Fibroblast of lung (primary cell): ENCODE results near the gene MYLK3. TPM values are rescaled to one million over a fixed set of nuclear protein-coding genes. Genes with fewer than 3 reads are reported as not detected.

Source experiments
- DNase-seq, 2 donors: peaks; one replicate each; pipeline versions ENCODE4 v3.0.0 to v3.0.0-alpha.2; 2010; ENCODE audit warnings: low read depth in 2 of 2
- H2AFZ ChIP-seq: 2 replicates; pipeline ENCODE4 v1.5.1; 2012; ENCODE audit warnings: low read length, control low read depth, inconsistent platforms
- H3K27ac ChIP-seq: 2 replicates; pipeline ENCODE4 v1.5.1; 2011; ENCODE audit warnings: low read length, control low read depth; ENCODE audit not compliant: insufficient read depth
- H3K27me3 ChIP-seq: 2 replicates; pipeline ENCODE4 v1.5.1; 2011; ENCODE audit warnings: mild to moderate bottlenecking, low read length; ENCODE audit not compliant: control insufficient read depth, insufficient read depth
- H3K36me3 ChIP-seq: 2 replicates; pipeline ENCODE4 v1.5.1; 2011; ENCODE audit warnings: low read length; ENCODE audit not compliant: control insufficient read depth, insufficient read depth
- H3K4me1 ChIP-seq: 2 replicates; pipeline ENCODE4 v1.5.1; 2011; ENCODE audit warnings: low read length; ENCODE audit not compliant: control insufficient read depth, insufficient read depth; ENCODE audit errors: extremely low read depth
- H3K4me2 ChIP-seq: 2 replicates; pipeline ENCODE4 v1.5.1; 2011; ENCODE audit warnings: low read length, control low read depth; ENCODE audit not compliant: insufficient read depth; ENCODE audit errors: extremely low read depth
- H3K4me3 ChIP-seq, 4 experiments: fragments of 200-600 bp in 1 of 4; sonication (generic) in 1 of 4; replicated peaks in 1 of 4; 2 replicates each; pipeline ENCODE4 v1.5.1; 2011 to 2016; ENCODE audit warnings: low read length in 4 of 4, low read depth in 3 of 4, mild to moderate bottlenecking in 3 of 4, control low read depth in 2 of 4, inconsistent platforms in 1 of 4, mixed read lengths in 1 of 4; ENCODE audit not compliant: insufficient read depth in 1 of 4; ENCODE audit errors: control extremely low read depth in 1 of 4
- H3K79me2 ChIP-seq: 2 replicates; pipeline ENCODE4 v1.5.1; 2012; ENCODE audit warnings: mild to moderate bottlenecking, low read length, inconsistent platforms; ENCODE audit not compliant: control insufficient read depth, insufficient read depth
- H3K9ac ChIP-seq: 2 replicates; pipeline ENCODE4 v1.5.1; 2011; ENCODE audit warnings: mild to moderate bottlenecking, low read length, control low read depth; ENCODE audit not compliant: insufficient read depth
- H3K9me3 ChIP-seq: 2 replicates; pipeline ENCODE4 v1.5.1; 2012; ENCODE audit warnings: low read depth, low read length; ENCODE audit not compliant: control insufficient read depth, insufficient read depth
- H4K20me1 ChIP-seq: 2 replicates; pipeline ENCODE4 v1.5.1; 2011; ENCODE audit warnings: low read length; ENCODE audit not compliant: control insufficient read depth, insufficient read depth; ENCODE audit errors: extremely low read depth
- EZH2 ChIP-seq: IDR thresholded peaks from 2 replicates; pipeline ENCODE4 v1.5.1; 2012; ENCODE audit warnings: low read length, control low read depth, mild to moderate bottlenecking; ENCODE audit errors: missing control alignments
- polyA plus RNA-seq, 2 donors: library from polyadenylated mRNA; depleted of rRNA in 1 of 2; stranded (reverse) in 1 of 2; unstranded in 1 of 2; fragments of >200 nt; gene quantifications; 2 replicates each; pipeline ENCODE4 v1.2.1, GENCODE V29; 2011 to 2012; ENCODE audit warnings: missing spikeins in 1 of 2
- total RNA-seq: library from RNA; depleted of rRNA; stranded (reverse); fragments of >200 nt; gene quantifications from 2 replicates; pipeline ENCODE4 v1.2.1, GENCODE V29; 2014
- TF ChIP-seq, protein P1 (sequence below), 2 donors: IDR thresholded peaks in 1 of 2; conservative IDR thresholded peaks in 1 of 2; 1 replicate in 1 of 2; 2 replicates in 1 of 2; pipeline ENCODE4 v1.5.1; 2011 to 2012; ENCODE audit warnings: low read length in 2 of 2, control low read depth in 1 of 2, inconsistent platforms in 1 of 2, low read depth in 1 of 2, mild to moderate bottlenecking in 1 of 2

Gene MYLK3
- total and polyA plus RNA-seq, 2 donors (not counting 1 experiment from before 2014, with no cell fraction given): 0.07 to 0.17 TPM

DNA sequence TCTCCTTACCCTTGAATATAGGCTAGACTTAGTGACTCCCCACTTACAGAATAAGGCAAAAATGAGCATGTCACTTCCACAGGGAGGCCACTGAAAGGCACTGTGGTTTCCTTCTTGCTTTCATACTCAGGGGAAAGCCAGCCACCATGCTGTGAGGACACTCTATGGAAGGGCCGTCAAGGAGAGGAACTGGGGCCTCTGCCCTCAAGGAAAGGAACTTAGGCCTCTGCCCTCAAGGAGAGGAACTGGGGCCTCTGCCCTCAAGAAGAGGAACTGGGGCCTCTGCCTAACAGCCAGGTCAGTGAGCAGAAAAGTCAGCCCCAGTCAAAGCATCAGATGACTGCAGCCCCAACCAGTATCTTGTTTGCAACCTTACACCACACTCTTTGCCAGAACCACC is 89.2 kb downstream of the MYLK3 start:
- no peaks in the 10 kb centered on the region for H3K27me3 ChIP-seq
- H3K27ac ChIP-seq: no peak overlapping the region
- H4K20me1 ChIP-seq: no peaks in the 10 kb centered on the region
- no peak overlapping the region for H3K9ac ChIP-seq
- H3K4me1 ChIP-seq: no peaks in the 10 kb centered on the region
- H3K9me3 ChIP-seq: no peaks in the 10 kb centered on the region
- DNase-seq: no peak
- H3K79me2 ChIP-seq: no peaks in the 10 kb centered on the region
- no peak overlapping the region for H2AFZ ChIP-seq
- no peak overlapping the region for H3K4me3 ChIP-seq
- TF ChIP-seq EZH2: no peak
- TF ChIP-seq, protein P1, sequence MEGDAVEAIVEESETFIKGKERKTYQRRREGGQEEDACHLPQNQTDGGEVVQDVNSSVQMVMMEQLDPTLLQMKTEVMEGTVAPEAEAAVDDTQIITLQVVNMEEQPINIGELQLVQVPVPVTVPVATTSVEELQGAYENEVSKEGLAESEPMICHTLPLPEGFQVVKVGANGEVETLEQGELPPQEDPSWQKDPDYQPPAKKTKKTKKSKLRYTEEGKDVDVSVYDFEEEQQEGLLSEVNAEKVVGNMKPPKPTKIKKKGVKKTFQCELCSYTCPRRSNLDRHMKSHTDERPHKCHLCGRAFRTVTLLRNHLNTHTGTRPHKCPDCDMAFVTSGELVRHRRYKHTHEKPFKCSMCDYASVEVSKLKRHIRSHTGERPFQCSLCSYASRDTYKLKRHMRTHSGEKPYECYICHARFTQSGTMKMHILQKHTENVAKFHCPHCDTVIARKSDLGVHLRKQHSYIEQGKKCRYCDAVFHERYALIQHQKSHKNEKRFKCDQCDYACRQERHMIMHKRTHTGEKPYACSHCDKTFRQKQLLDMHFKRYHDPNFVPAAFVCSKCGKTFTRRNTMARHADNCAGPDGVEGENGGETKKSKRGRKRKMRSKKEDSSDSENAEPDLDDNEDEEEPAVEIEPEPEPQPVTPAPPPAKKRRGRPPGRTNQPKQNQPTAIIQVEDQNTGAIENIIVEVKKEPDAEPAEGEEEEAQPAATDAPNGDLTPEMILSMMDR (conservative IDR thresholded peaks at IDR 0.05 in 1 of 2, IDR thresholded peaks at IDR 0.05 in 1 of 2; ENCODE audit: low read depth in 1 of 2, low read length in 2 of 2): no peak
- H3K36me3 ChIP-seq: peaks cover 7% of the 10 kb centered on the region
- no peak overlapping the region for H3K4me2 ChIP-seq

Other genes starting within 250 kb of the MYLK3 start
- 1.3 and 7.3 TPM in 2 replicates for gene SHCBP1, start 127.0 kb downstream of the MYLK3 start, total RNA-seq
- gene SHCBP1, start 127.0 kb downstream of the MYLK3 start, polyA plus RNA-seq: 13.0 and 52.0 TPM in 2 replicates
- 92.3 and 93.5 TPM in 2 replicates for gene VPS35, start 59.2 kb downstream of the MYLK3 start, total RNA-seq
- 69.1 and 77.2 TPM in 2 replicates for gene VPS35, start 59.2 kb downstream of the MYLK3 start, polyA plus RNA-seq
- 1.3 and 5.0 TPM in 2 replicates for gene ORC6, start 58.7 kb downstream of the MYLK3 start, total RNA-seq
- 9.5 and 18.9 TPM in 2 replicates for gene ORC6, start 58.7 kb downstream of the MYLK3 start, polyA plus RNA-seq
- 9.5 and 12.1 TPM in 2 replicates for gene C16orf87, start 82.8 kb upstream of the MYLK3 start, total RNA-seq
- gene C16orf87, start 82.8 kb upstream of the MYLK3 start, polyA plus RNA-seq: 11.4 and 11.6 TPM in 2 replicates
- gene GPT2, start 136.0 kb upstream of the MYLK3 start, total RNA-seq: 10.3 and 16.3 TPM in 2 replicates
- gene GPT2, start 136.0 kb upstream of the MYLK3 start, polyA plus RNA-seq: 5.8 and 6.5 TPM in 2 replicates
- gene DNAJA2, start 225.3 kb upstream of the MYLK3 start, total RNA-seq: 78.3 and 79.9 TPM in 2 replicates
- gene DNAJA2, start 225.3 kb upstream of the MYLK3 start, polyA plus RNA-seq: 32.5 and 34.0 TPM in 2 replicates